ENCODE results near the gene CARD9.

- TF ChIP-seq REST (tag by site-specific recombination; IDR thresholded peaks at IDR 0.05) = no peak
- no peak for TF ChIP-seq HOXA7 (CRISPR knock-in tag; IDR thresholded peaks at IDR 0.05; ENCODE audit: borderline replicate concordance)
- no peak for TF ChIP-seq BCL11B (tag by site-specific recombination; IDR thresholded peaks at IDR 0.05; ENCODE audit: low read depth)
- no peak for TF ChIP-seq ZNF223 (tag by site-specific recombination; IDR thresholded peaks at IDR 0.05)
Observed at GRCh38 chr9:136416427-136416826, 43.0 kb upstream of the CARD9 start.

All from HEK293 (cell line).